Measurements from ENCODE around the gene HS3ST3A1. TPM values are rescaled to one million over a fixed set of nuclear protein-coding genes. Genes with fewer than 3 reads are reported as not detected.
"Not testable (repeated sequence)": the region's sequence is repeated elsewhere in the genome, so short reads cannot be mapped to it uniquely, and the experiment has no call there.

Gene HS3ST3A1
- total and polyA plus RNA-seq, 4 donors: 0.40 to 6.5 (median 2.5) TPM

DNA sequence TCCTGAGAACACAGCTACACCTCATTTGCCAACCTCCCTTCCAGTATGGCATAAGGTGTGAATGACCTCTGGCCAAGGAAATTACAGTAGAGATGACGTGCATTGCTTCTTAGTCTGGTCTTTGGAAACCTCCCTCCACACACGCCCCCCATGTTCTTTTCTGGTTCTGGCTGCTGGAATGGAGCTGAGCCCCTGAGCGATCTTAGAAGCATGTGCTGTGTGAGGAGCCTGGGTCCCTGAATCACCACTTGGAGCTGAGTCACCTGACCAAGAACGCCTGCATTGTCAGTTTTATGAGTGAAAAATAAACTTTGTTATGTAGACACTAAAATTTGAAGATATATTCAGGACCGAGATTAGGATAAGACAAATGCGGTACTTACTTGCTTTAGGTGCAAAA lies 51.4 kb downstream of the HS3ST3A1 start:
- no peak overlapping the region for H3K4me3 ChIP-seq (ENCODE audit: low read depth in 1 of 3, low read length in 3 of 3)
- H3K27me3 ChIP-seq (ENCODE audit: control insufficient read depth in 4 of 4, insufficient read depth in 4 of 4, low read length in 3 of 4): no peaks in the 10 kb centered on the region
- no peak for TF ChIP-seq SP1 (IDR thresholded peaks at IDR 0.05)
- TF ChIP-seq, protein P1, sequence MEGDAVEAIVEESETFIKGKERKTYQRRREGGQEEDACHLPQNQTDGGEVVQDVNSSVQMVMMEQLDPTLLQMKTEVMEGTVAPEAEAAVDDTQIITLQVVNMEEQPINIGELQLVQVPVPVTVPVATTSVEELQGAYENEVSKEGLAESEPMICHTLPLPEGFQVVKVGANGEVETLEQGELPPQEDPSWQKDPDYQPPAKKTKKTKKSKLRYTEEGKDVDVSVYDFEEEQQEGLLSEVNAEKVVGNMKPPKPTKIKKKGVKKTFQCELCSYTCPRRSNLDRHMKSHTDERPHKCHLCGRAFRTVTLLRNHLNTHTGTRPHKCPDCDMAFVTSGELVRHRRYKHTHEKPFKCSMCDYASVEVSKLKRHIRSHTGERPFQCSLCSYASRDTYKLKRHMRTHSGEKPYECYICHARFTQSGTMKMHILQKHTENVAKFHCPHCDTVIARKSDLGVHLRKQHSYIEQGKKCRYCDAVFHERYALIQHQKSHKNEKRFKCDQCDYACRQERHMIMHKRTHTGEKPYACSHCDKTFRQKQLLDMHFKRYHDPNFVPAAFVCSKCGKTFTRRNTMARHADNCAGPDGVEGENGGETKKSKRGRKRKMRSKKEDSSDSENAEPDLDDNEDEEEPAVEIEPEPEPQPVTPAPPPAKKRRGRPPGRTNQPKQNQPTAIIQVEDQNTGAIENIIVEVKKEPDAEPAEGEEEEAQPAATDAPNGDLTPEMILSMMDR (IDR thresholded peaks at IDR 0.05; ENCODE audit: low read depth, low read length, missing input control): no peak
- no peak for TF ChIP-seq HNF4G (IDR thresholded peaks at IDR 0.05)
- TF ChIP-seq YY1 (IDR thresholded peaks at IDR 0.05): no peak
- TF ChIP-seq TAF1 (conservative IDR thresholded peaks at IDR 0.05): no peak
- TF ChIP-seq RXRA (IDR thresholded peaks at IDR 0.05): no peak
- TF ChIP-seq ATF3 (IDR thresholded peaks at IDR 0.05): no peak
- TF ChIP-seq FOXA1 (IDR thresholded peaks at IDR 0.05): no peak
- no peak for TF ChIP-seq RAD21 (IDR thresholded peaks at IDR 0.05)
- TF ChIP-seq JUND (IDR thresholded peaks at IDR 0.05): no peak
- no peak for TF ChIP-seq EGR1 (IDR thresholded peaks at IDR 0.05; ENCODE audit: low read depth in 2 of 2)
- no peak for TF ChIP-seq GABPA (IDR thresholded peaks at IDR 0.05 in 1 of 2, conservative IDR thresholded peaks at IDR 0.05 in 1 of 2)
- no peak for TF ChIP-seq FOXA2 (IDR thresholded peaks at IDR 0.05)
- no peak for TF ChIP-seq HNF4A (conservative IDR thresholded peaks at IDR 0.05)
- TF ChIP-seq NR2F2 (IDR thresholded peaks at IDR 0.05): no peak
- TF ChIP-seq, protein P2, sequence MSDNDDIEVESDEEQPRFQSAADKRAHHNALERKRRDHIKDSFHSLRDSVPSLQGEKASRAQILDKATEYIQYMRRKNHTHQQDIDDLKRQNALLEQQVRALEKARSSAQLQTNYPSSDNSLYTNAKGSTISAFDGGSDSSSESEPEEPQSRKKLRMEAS (IDR thresholded peaks at IDR 0.05): no peak
- TF ChIP-seq, protein P3, sequence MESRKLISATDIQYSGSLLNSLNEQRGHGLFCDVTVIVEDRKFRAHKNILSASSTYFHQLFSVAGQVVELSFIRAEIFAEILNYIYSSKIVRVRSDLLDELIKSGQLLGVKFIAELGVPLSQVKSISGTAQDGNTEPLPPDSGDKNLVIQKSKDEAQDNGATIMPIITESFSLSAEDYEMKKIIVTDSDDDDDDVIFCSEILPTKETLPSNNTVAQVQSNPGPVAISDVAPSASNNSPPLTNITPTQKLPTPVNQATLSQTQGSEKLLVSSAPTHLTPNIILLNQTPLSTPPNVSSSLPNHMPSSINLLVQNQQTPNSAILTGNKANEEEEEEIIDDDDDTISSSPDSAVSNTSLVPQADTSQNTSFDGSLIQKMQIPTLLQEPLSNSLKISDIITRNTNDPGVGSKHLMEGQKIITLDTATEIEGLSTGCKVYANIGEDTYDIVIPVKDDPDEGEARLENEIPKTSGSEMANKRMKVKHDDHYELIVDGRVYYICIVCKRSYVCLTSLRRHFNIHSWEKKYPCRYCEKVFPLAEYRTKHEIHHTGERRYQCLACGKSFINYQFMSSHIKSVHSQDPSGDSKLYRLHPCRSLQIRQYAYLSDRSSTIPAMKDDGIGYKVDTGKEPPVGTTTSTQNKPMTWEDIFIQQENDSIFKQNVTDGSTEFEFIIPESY (IDR thresholded peaks at IDR 0.05): no peak
- H3K9ac ChIP-seq (ENCODE audit: low read depth in 1 of 2, low read length in 2 of 2): no peak overlapping the region
- H3K4me1 ChIP-seq (ENCODE audit: control insufficient read depth in 4 of 4, insufficient read depth in 4 of 4, low read length in 3 of 4): no peaks in the 10 kb centered on the region
- WGBS: 88% methylated on average over 6 of the region's 6 CpGs
- no peak overlapping the region for H3K27ac ChIP-seq (ENCODE audit: low read depth in 1 of 2, low read length in 2 of 2)
- H3K9me3 ChIP-seq (ENCODE audit: control insufficient read depth in 4 of 4, low read length in 3 of 4): peaks cover 0 to 7% (median 0%) of the 10 kb centered on the region in 4 donors
- no peak for DNase-seq (ENCODE audit: low spot score)
- no peaks in the 10 kb centered on the region for H3K36me3 ChIP-seq (ENCODE audit: control insufficient read depth in 4 of 4, insufficient read depth in 3 of 4, low read depth in 1 of 4, low read length in 3 of 4)

DNA sequence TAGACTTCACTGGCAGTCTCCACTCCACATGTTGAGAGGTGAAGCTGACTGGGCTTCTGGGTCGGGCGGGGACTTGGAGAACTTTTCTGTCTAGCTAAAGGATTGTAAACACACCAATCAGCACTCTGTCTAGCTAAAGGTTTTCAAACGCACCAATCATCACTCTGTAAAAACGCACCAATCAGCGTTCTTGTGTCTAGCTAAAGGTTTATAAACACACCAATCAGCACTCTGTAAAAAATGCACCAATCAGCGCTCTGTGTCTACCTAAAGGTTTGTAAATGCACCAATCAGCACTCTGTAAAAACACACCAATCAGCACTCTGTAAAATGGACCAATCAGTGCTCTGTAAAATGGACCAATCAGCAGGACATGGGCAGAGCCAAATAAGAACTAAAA lies 53.2 kb downstream of the HS3ST3A1 start:
- H3K4me1 ChIP-seq (ENCODE audit: control insufficient read depth in 4 of 4, insufficient read depth in 4 of 4, low read length in 3 of 4); H3K36me3 ChIP-seq (ENCODE audit: control insufficient read depth in 4 of 4, insufficient read depth in 3 of 4, low read depth in 1 of 4, low read length in 3 of 4); H3K27me3 ChIP-seq (ENCODE audit: control insufficient read depth in 4 of 4, insufficient read depth in 4 of 4, low read length in 3 of 4); H3K4me3 ChIP-seq (ENCODE audit: low read depth in 1 of 3, low read length in 3 of 3); H3K9me3 ChIP-seq (ENCODE audit: control insufficient read depth in 4 of 4, low read length in 3 of 4); DNase-seq (ENCODE audit: low spot score); H3K27ac ChIP-seq (ENCODE audit: low read depth in 1 of 2, low read length in 2 of 2); H3K9ac ChIP-seq (ENCODE audit: low read depth in 1 of 2, low read length in 2 of 2): not testable (repeated sequence)
- 90% methylated on average over 6 of the region's 6 CpGs for WGBS

DNA sequence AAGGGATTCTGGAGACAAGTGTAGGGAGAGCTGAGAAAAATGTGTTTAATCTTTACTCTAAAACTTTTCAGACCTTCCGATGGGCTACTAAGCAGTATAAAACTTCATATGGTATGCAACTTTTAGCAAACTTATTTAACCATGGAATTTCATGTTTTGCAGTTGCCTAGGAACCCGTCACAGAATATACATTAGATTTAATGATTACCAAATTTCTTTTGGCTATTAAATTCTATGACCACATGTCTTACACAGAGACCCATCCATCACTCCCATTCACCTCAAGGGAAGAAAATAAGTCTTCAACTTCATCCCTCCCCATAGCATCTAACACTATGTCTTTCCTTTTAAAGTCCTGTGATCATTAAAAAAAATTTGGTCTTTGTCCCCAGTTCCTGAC lies 54.9 kb downstream of the HS3ST3A1 start:
- WGBS: 89% methylated on average over 2 of the region's 2 CpGs

More for the DNA sequence above, 54.9 kb downstream of the HS3ST3A1 start:
- H3K27me3 ChIP-seq (ENCODE audit: control insufficient read depth in 4 of 4, insufficient read depth in 4 of 4, low read length in 3 of 4): no peaks in the 10 kb centered on the region
- DNase-seq (ENCODE audit: low spot score): no peak
- H3K36me3 ChIP-seq (ENCODE audit: control insufficient read depth in 4 of 4, insufficient read depth in 3 of 4, low read depth in 1 of 4, low read length in 3 of 4): no peaks in the 10 kb centered on the region
- peaks cover 0 to 7% (median 0%) of the 10 kb centered on the region in 4 donors for H3K9me3 ChIP-seq (ENCODE audit: control insufficient read depth in 4 of 4, low read length in 3 of 4)
- H3K27ac ChIP-seq (ENCODE audit: low read depth in 1 of 2, low read length in 2 of 2): no peak overlapping the region
- H3K4me1 ChIP-seq (ENCODE audit: control insufficient read depth in 4 of 4, insufficient read depth in 4 of 4, low read length in 3 of 4): no peaks in the 10 kb centered on the region
- TF ChIP-seq RXRA (IDR thresholded peaks at IDR 0.05) (no peak), FOXA2 (IDR thresholded peaks at IDR 0.05) (no peak), TAF1 (conservative IDR thresholded peaks at IDR 0.05) (no peak), JUND (IDR thresholded peaks at IDR 0.05) (no peak)
- TF ChIP-seq, protein P2 (IDR thresholded peaks at IDR 0.05): no peak
- H3K4me3 ChIP-seq (ENCODE audit: low read depth in 1 of 3, low read length in 3 of 3): no peak overlapping the region
- H3K9ac ChIP-seq (ENCODE audit: low read depth in 1 of 2, low read length in 2 of 2): no peak overlapping the region
